GM18867 (cell line): ENCODE results near the gene ISOC1.

Experiments
- ATAC-seq: cut with Tn5 transposase; IDR thresholded peaks from one replicate; pipeline ENCODE4 v1.9.1; 2021; ENCODE audit warnings: mild to moderate bottlenecking, moderate library complexity; ENCODE audit not compliant: unreplicated experiment

ISOC1 gene

DNA sequence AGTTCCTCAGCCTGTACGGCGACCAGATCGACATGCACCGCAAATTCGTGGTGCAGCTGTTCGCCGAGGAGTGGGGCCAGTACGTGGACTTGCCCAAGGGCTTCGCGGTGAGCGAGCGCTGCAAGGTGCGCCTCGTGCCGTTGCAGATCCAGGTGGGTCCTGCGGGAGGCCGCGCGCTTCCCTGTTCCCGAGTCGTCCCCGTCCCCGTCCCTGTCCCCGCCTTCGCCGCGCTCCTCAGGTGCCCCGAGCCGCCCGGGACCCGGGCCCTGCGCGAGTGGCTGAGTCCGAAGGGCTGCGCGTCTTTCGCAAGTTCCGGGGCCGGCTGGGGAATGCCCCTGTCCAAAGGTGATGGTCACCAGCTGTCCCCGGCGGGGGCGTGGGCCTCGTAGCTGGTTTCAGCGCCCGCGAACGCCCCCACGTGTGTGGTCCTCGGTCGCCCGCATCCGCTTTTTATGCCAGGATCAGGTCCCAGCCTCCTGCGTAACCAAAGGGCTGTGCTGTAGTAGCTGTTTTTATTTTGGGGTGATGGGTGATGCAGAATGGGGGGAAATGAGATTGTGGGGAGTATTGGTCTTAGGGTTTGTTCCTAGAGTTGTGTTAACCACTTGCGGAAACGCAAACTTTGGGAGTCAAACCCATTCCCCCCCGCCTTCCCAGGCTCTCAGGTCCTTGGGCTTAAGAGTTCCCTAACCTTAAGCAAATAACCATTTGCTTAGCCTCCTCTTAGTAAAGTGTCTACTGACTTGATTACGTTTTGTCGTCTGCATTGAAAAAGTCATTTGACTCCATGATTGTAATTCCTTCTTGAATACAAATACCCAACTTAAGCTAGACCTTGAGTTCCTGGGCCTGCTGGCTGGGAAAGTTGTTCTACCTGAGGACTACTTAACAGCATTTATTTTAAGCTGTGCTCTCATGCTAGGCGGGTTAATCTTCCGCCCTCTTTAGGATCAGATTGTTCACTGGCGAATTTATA is 663 bp downstream of the ISOC1 start:
- peak; percentile 54 for ATAC-seq

DNA sequence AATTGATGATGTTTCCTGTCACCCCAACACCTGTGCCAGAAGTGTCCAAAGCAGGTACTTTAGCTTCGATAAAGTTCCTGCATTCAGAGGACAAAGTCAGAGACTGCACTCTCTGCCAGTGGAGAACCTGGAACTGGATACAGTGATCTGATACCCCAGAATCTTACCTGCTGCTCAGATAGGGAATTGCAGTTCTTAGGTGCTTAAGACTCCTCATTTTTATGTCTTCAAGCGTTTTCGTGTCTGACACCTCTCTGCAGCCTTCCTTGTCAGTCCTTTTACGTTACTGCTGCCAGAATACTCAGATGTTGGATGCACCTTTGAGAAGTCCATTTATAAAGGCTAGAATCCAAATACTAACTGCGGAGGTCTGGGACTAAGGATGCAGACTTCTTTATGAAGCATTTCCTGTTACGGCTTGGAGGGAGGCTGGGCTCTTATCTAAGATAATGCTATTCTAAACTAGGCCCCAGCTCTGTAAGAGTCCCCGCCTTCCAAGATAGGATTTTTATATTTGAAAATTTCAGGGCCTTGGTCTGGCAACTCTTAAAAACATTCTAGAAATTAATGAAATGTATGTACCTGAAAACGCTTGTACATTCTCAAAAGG is 1.9 kb downstream of the ISOC1 start:
- no peak for ATAC-seq

- ATAC-seq, result no peak
These were observed 3.1 kb downstream of the ISOC1 start for GRCh38 chr5:129097498-129098296.

- no peak for ATAC-seq
These were observed 4.1 kb downstream of the ISOC1 start for GRCh38 chr5:129098488-129099183.

DNA sequence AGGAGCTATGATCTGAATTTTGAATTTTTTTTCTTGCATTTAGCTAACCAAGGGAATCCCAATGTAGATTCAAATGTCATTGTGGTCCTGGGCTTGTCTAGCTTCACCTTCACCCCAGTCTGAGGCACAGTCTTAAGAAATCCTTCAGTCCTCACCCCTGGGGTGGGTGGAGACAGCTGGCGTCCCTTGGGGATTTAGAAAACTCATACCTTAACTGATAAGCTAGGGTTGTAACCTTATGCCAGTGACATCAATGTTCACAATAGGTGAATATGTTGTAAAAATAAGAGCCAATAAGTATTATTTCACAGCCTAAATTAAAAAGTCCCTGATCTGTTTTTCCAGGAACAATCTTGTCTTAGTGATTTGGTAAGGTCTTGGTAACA is 4.6 kb downstream of the ISOC1 start:
- ATAC-seq, result no peak

- ATAC-seq, result no peak
These were observed 7.2 kb downstream of the ISOC1 start for GRCh38 chr5:129101794-129102193.

DNA sequence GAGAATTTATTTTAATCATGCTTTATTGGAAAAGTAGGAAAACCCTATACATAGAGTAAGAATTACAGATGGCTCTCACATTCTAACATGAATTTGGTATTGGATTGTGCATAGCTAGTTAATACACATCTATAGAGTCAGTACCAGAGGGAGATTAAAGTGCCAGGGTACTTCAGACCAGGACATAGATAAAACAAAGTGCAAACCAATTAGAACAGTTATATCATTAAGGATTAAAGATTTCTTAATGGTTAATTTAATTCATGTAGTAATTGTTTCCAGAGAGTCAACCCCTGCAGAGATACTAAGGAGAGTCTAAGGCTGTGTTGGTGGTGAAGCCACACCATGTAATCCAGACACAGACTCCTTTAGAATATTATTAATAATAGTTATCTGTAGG is 8.8 kb downstream of the ISOC1 start:
- no peak for ATAC-seq

DNA sequence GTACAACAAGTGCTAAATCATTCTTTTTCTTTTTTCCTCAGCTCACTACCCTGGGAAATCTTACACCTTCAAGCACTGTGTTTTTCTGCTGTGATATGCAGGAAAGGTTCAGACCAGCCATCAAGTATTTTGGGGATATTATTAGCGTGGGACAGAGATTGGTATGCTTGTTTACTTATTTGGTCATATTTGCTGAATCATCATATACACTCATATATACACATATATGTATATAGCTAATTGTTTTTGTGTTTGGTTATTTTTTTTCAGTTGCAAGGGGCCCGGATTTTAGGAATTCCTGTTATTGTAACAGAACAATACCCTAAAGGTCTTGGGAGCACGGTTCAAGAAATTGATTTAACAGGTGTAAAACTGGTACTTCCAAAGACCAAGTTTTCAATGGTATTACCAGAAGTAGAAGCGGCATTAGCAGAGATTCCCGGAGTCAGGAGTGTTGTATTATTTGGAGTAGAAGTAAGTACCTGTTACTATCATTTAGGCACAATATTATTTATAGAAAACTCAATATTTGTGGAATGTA is 10.4 kb downstream of the ISOC1 start:
- ATAC-seq, result no peak

- ATAC-seq, result no peak
These were observed 13.1 kb downstream of the ISOC1 start for GRCh38 chr5:129107637-129108036.

DNA sequence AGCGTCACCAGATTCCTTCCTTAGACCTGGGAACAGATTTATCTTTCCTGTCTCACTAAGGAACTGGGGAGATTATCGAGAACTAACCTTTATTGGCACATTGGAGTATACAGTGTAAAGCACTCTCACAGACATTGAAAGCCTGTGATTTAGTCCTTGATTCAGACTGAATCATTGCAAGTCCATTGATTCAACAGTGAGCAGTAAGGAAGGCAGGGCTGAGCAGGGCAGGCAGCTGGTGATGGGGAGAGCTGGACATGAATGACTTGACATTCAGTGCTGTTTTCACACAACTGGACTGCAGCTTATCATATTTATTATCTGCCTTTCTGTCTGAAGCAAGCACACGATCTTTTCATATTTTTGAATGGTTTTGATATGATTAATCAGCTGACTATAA is 16.2 kb downstream of the ISOC1 start:
- no peak for ATAC-seq

- ATAC-seq, result no peak
These were observed 16.8 kb downstream of the ISOC1 start for GRCh38 chr5:129111351-129111750.

GRCh38 chr5:129112295-129112694 is 17.7 kb downstream of the ISOC1 start:
- no peak for ATAC-seq

- ATAC-seq, result no peak
These were observed 19.3 kb downstream of the ISOC1 start for GRCh38 chr5:129113867-129114266.

DNA sequence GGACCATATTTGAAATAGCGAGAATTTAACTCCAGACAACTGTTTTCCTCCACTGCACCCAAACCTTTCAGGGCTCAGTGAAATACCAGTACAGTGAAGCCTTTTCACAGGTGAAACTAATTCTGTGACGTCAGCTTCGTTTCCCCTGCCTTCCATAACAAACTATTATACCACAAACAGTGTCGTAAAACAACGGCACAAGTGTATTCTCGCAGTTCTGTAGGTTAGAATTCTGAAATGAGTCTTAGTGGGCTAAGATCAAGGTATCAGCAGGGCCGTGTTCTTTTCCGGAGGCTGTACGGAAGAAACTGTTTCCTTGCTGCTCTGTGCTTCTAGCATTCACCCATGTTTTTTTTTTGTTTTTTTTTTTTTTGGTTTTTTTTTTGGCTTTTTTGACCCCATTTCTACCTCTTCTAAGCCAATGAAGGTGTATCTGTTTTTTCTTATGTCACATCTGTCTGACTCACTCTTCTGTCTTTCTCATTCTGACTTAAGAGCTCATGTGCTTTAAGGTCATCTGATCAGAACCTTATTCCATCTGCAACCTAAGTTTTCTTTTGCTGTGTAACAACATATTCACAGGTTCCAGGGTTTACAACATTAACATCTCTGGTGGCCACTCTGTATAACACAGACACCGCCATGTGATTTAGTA is 20.1 kb downstream of the ISOC1 start:
- no peak for ATAC-seq

DNA sequence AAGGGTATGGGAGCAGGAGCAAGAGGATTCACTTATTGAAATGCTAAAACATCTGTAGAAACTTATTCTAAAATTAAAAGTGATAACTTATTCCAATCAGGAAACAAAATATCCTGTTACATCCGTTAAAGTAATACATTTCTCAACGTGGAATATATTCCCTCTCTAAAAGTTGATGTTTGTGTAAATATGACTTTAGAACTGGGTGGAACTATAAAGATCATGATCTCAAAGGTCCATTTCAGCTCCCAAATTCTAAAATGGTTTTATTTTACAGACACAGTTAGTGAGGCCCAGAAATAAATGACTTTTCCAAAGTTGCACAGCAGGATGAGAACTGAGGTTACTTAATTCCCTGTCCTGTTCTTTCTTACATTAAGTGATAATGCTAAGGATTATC is 21.1 kb downstream of the ISOC1 start:
- ATAC-seq, result no peak

GRCh38 chr5:129116797-129117196 is 22.2 kb downstream of the ISOC1 start:
- no peak for ATAC-seq

- no peak for ATAC-seq
These were observed 23.9 kb downstream of the ISOC1 start for GRCh38 chr5:129118405-129118804.

- ATAC-seq, result no peak
These were observed 24.3 kb downstream of the ISOC1 start for GRCh38 chr5:129118826-129119225.

- ATAC-seq, result peak; percentile 67
These were observed 25.6 kb downstream of the ISOC1 start for GRCh38 chr5:129120158-129120581.

GRCh38 chr5:129122560-129122959 is 28.0 kb downstream of the ISOC1 start:
- no peak for ATAC-seq
